Upper lobe of left lung (tissue), 4 donors: ENCODE results near the gene KIAA1755.

ENCODE experiments used
- POLR2A ChIP-seq, 4 donors: fragments of 450-650 bp; IDR thresholded peaks; one replicate each; pipeline ENCODE4 v1.5.1; 2016 to 2017; ENCODE audit warnings: antibody characterized with exemption in 4 of 4, mild to moderate bottlenecking in 2 of 4
- TF ChIP-seq, protein P1 (sequence below), 6 experiments: fragments of 450-650 bp in 4 of 6; fragments of 200-600 bp in 2 of 6; sonication (generic) in 2 of 6; IDR thresholded peaks; one replicate each; pipeline ENCODE4 v1.5.1; 2016 to 2019; ENCODE audit warnings: antibody characterized with exemption in 6 of 6

DNA sequence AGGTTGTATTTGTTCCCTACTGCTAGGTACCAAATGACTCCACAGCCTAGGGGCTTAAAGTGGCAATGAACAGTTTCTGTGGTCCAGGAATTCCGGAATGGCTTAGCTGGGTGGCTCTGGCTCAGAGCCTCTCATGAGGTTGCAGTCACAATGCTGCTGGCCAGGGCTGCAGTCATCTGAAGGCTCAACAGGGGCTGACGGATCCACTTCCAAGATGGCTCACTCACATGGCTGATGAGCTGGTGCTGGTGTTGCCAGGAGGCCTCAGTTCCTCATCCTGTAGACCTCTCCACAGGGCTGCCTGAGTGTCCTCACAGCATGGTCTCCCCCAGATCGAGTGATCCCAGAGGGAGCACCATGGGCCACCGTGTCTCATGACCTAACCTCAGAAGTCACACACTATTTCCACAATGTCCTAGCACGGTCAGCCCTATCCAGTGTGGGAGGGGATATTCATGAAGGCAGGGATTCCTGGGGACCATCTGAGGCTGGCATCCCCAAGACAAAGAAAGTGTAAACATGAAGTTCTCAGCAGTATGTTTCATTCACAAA is 24.4 kb upstream of the KIAA1755 start:
- TF ChIP-seq, protein P1, sequence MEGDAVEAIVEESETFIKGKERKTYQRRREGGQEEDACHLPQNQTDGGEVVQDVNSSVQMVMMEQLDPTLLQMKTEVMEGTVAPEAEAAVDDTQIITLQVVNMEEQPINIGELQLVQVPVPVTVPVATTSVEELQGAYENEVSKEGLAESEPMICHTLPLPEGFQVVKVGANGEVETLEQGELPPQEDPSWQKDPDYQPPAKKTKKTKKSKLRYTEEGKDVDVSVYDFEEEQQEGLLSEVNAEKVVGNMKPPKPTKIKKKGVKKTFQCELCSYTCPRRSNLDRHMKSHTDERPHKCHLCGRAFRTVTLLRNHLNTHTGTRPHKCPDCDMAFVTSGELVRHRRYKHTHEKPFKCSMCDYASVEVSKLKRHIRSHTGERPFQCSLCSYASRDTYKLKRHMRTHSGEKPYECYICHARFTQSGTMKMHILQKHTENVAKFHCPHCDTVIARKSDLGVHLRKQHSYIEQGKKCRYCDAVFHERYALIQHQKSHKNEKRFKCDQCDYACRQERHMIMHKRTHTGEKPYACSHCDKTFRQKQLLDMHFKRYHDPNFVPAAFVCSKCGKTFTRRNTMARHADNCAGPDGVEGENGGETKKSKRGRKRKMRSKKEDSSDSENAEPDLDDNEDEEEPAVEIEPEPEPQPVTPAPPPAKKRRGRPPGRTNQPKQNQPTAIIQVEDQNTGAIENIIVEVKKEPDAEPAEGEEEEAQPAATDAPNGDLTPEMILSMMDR (IDR thresholded peaks at IDR 0.05): no peak
- no peak for TF ChIP-seq POLR2A (IDR thresholded peaks at IDR 0.05)
